ENCODE measurements around the gene IMMP2L.

- TF ChIP-seq CTCF (optimal IDR thresholded peaks at IDR 0.05 in 1 of 3, IDR thresholded peaks at IDR 0.05 in 1 of 3, conservative IDR thresholded peaks at IDR 0.05 in 1 of 3; ENCODE audit: extremely low read depth in 1 of 3, insufficient read depth in 2 of 3, low read length in 3 of 3), result no peak
- TF ChIP-seq EZH2 (IDR thresholded peaks at IDR 0.05; ENCODE audit: low read length), result no peak
These were observed 29.7 kb downstream of the IMMP2L start for GRCh38 chr7:111532625-111533024.

All from keratinocyte (primary cell).